HEK293 (cell line): Measurements from ENCODE around the gene ARMC12.

ENCODE experiments used
- PRDM4 ChIP-seq: fragments of 450-650 bp; formaldehyde crosslinking; IDR thresholded peaks from 2 replicates; pipeline ENCODE4 v1.5.1; 2017; ENCODE audit warnings: missing biosample characterization, missing genetic modification characterization
- SETDB1 ChIP-seq: IDR thresholded peaks from one replicate; pipeline ENCODE4 v1.6.1; 2017; ENCODE audit warnings: mild to moderate bottlenecking, low read length, moderate library complexity, mixed read lengths; ENCODE audit not compliant: insufficient read length
- SP2 ChIP-seq: fragments of 450-650 bp; formaldehyde crosslinking; IDR thresholded peaks from 2 replicates; pipeline ENCODE4 v1.5.1; 2016; ENCODE audit warnings: missing biosample characterization, missing genetic modification characterization
- ZNF280D ChIP-seq: fragments of 450-650 bp; formaldehyde crosslinking; IDR thresholded peaks from 2 replicates; pipeline ENCODE4 v1.5.1; 2016; ENCODE audit warnings: missing biosample characterization, missing genetic modification characterization
- ZNF514 ChIP-seq: fragments of 450-650 bp; formaldehyde crosslinking; IDR thresholded peaks from 2 replicates; pipeline ENCODE4 v1.5.1; 2016; ENCODE audit warnings: missing biosample characterization, missing genetic modification characterization
- ZNF549 ChIP-seq: fragments of 450-650 bp; IDR thresholded peaks from 2 replicates; pipeline ENCODE4 v1.5.1; 2018; ENCODE audit warnings: missing biosample characterization, missing genetic modification characterization, mild to moderate bottlenecking, inconsistent platforms, moderate library complexity

- TF ChIP-seq ZNF514 (no peak), SETDB1 (no peak), ZNF549 (tag by site-specific recombination) (no peak), PRDM4 (tag by site-specific recombination) (no peak), ZNF280D (tag by site-specific recombination) (no peak), SP2 (no peak)
Observed at GRCh38 chr6:35777356-35778102, 40.7 kb downstream of the ARMC12 start.
